ENCODE data around the gene FAM13B.

- TF ChIP-seq, protein P1, sequence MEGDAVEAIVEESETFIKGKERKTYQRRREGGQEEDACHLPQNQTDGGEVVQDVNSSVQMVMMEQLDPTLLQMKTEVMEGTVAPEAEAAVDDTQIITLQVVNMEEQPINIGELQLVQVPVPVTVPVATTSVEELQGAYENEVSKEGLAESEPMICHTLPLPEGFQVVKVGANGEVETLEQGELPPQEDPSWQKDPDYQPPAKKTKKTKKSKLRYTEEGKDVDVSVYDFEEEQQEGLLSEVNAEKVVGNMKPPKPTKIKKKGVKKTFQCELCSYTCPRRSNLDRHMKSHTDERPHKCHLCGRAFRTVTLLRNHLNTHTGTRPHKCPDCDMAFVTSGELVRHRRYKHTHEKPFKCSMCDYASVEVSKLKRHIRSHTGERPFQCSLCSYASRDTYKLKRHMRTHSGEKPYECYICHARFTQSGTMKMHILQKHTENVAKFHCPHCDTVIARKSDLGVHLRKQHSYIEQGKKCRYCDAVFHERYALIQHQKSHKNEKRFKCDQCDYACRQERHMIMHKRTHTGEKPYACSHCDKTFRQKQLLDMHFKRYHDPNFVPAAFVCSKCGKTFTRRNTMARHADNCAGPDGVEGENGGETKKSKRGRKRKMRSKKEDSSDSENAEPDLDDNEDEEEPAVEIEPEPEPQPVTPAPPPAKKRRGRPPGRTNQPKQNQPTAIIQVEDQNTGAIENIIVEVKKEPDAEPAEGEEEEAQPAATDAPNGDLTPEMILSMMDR (IDR thresholded peaks at IDR 0.05; ENCODE audit: insufficient read depth, low read depth, low read length): peak; percentile 0
- no peak for TF ChIP-seq EZH2 (IDR thresholded peaks at IDR 0.05; ENCODE audit: insufficient read depth, low read length)
Measured at GRCh38 chr5:137923856-137924255, 109.0 kb downstream of the FAM13B start.
